GM19372 (cell line): ENCODE results near the gene ASCC1.

Experiments
- ATAC-seq: cut with Tn5 transposase; IDR thresholded peaks from one replicate; pipeline ENCODE4 v1.9.1; 2021; ENCODE audit warnings: mild to moderate bottlenecking, low read depth, moderate library complexity; ENCODE audit not compliant: unreplicated experiment

Gene ASCC1

GRCh38 chr10:72072639-72073038 lies 143.4 kb downstream of the ASCC1 start:
- ATAC-seq, result no peak

- ATAC-seq, result no peak
Measured at GRCh38 chr10:72072046-72072445, 144.0 kb downstream of the ASCC1 start.

GRCh38 chr10:72069751-72070526 lies 146.1 kb downstream of the ASCC1 start:
- ATAC-seq, result no peak

- no peak for ATAC-seq
Measured at GRCh38 chr10:72068901-72069446, 147.1 kb downstream of the ASCC1 start.

- ATAC-seq, result no peak
Measured at GRCh38 chr10:72068126-72068765, 147.8 kb downstream of the ASCC1 start.

GRCh38 chr10:72067463-72068125 lies 148.5 kb downstream of the ASCC1 start:
- no peak for ATAC-seq

GRCh38 chr10:72066318-72067284 lies 149.5 kb downstream of the ASCC1 start:
- no peak for ATAC-seq

GRCh38 chr10:72065439-72066025 lies 150.5 kb downstream of the ASCC1 start:
- ATAC-seq, result no peak

GRCh38 chr10:72063703-72064391 lies 152.2 kb downstream of the ASCC1 start:
- no peak for ATAC-seq

GRCh38 chr10:72062832-72063702 lies 153.0 kb downstream of the ASCC1 start:
- no peak for ATAC-seq

- no peak for ATAC-seq
Measured at GRCh38 chr10:72062382-72062781, 153.7 kb downstream of the ASCC1 start.

- no peak for ATAC-seq
Measured at GRCh38 chr10:72061930-72062329, 154.1 kb downstream of the ASCC1 start.

GRCh38 chr10:72061491-72061890 lies 154.6 kb downstream of the ASCC1 start:
- no peak for ATAC-seq

GRCh38 chr10:72059843-72060822 lies 155.9 kb downstream of the ASCC1 start:
- no peak for ATAC-seq

GRCh38 chr10:72058989-72059842 lies 156.9 kb downstream of the ASCC1 start:
- ATAC-seq, result no peak

- no peak for ATAC-seq
Measured at GRCh38 chr10:72058347-72058898, 157.7 kb downstream of the ASCC1 start.
